ENCODE data around the gene NQO1.
"Not testable (repeated sequence)": the region's sequence is repeated elsewhere in the genome, so short reads cannot be mapped to it uniquely, and the experiment has no call there.

Gene NQO1

DNA sequence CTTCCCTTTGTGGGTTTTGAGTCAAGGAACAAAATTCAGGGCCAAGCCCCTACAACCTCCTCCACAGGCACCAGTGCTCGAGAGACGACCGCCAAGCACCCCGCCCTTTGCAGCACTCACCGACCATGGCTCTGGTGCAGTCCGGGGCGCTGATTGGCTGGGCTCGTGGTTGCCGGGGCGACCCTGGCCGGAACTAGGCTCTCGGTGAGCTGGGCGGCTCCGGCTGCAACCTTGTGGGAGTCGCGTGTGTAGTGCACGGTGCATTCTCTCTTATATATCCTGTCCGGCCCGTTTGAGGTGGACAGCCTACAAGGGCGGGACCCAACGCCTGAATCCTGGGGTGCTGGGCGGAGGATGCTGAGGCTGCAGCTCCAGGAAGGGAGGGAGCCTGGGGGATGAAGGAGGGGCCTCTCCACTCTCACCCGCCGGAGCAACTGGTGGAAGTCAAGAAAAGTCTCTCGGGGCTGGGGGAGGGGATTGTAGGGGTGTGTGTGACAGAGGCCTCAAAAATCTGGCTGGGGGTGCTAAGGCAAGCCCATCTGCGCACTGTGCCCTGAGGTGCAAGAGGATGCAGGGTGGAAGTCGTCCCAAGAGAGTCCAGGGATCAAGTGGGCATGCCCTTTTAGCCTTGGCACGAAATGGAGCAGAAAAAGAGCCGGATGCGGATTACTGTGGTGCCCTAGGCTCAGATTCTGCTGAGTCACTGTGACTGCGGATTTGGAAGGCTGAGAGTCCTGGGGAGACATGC lies at the start of gene NQO1:
NQO1 (minus strand) TSS at position 248 of the 748 bp plus-strand sequence; CDS start at position 127, 121 bp downstream.
- peak; percentile 93 for DNase-seq

DNA sequence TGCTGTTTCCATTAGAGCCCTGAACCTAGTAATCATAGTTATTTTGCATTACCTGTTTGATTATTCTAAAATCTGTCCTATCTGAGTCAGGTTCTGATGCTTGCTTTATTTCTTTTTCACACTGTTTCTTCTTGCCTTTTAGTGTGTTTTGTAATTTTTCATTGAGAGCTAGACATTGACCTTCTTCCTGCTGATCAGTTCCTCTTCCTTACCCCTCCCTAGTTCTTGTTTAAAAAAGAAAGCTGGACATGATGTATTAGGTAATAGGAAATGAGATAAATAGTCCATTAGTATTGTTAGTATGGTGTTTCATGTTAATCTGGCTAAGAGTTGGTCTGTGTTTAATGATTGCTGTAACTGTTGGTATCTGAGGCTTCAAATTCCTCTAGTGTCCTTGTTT lies 49.2 kb upstream of the NQO1 start:
- DNase-seq, result no peak

DNA sequence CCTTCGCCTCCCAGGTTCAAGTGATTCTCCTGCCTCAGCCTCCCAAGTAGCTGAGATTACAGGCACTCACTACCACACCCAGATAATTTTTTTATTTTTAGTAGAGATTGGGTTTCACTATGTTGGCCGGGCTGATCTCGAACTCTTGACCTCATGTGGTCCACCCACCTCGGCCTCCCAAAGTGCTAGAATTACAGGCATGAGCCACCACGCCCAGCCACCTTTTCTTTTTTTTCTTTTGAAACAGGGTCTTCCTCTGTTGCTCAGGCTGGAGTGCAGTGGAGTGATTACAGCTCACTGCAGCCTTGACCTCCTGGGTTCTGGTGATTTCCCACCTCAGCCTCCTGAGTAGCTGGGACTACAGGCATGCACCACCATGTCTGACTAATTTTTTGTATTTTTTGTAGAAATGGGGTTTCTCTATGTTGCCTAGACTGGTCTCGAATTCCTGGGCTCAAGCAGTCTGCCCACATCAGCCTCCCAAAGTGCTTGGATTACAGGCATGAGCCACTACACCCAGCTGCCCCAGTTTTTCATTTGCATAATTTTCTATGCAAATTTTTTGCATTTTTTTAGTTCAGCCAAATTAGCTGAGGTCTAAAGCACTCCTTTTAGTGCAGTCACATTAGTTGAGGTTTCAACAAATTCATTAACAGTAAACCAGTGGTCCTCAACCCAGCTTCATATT lies 47.0 kb upstream of the NQO1 start:
- DNase-seq, result no peak

DNA sequence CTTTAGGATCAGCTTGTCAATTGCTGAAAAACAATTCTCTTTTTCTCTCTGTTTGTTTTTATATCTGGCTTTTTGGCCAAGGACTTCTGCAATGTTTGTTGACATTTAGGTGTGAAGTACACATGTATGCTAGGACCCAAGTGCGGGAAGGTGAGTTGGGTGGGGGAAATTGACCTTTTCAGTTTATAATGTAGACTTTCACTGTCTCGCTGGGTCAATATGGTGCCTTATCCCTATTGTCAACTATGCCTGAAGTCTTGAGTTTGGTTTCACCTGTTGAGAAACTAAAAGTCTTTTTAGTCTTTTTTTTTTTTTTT lies 45.2 kb upstream of the NQO1 start:
- no peak for DNase-seq

DNA sequence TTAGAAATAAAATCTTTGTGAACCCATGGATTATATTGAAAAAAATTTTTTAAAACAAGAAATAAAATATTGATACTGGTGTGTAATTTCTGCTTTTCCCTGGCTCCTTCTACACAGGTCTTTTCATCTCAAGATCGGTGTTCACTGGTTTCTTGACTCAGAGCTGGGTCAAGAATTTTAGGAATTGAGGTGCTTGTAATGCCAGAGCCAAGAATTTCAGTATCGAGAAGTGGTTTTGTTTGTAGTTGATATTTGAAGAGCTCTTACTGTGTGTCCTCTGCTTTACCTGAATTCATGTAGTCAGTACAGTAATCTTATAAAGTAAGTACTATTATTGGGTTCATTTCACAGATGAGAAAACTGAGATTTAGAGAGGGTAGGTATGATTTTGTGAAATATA lies 43.0 kb upstream of the NQO1 start:
- no peak for DNase-seq

DNA sequence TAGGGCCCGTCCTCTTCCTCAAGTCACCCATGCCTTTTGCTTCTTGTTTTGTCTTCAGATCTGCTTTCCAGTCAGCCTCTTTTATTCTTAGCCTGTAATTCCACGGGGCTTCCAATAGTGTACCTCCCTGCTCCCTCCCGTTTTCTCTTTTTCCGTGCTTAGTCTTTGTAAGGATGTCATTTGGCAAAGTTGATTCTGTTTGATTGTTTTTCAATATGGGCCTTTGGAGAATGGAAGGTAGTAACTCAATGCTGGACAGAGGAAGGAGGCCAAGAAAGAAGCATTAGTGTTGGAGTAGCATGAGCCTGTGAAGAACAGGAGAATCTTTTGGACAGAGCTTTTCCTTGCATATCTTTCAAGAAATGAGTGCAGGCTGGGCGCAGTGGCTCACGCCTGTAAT lies 42.3 kb upstream of the NQO1 start:
- DNase-seq, result peak; percentile 53

DNA sequence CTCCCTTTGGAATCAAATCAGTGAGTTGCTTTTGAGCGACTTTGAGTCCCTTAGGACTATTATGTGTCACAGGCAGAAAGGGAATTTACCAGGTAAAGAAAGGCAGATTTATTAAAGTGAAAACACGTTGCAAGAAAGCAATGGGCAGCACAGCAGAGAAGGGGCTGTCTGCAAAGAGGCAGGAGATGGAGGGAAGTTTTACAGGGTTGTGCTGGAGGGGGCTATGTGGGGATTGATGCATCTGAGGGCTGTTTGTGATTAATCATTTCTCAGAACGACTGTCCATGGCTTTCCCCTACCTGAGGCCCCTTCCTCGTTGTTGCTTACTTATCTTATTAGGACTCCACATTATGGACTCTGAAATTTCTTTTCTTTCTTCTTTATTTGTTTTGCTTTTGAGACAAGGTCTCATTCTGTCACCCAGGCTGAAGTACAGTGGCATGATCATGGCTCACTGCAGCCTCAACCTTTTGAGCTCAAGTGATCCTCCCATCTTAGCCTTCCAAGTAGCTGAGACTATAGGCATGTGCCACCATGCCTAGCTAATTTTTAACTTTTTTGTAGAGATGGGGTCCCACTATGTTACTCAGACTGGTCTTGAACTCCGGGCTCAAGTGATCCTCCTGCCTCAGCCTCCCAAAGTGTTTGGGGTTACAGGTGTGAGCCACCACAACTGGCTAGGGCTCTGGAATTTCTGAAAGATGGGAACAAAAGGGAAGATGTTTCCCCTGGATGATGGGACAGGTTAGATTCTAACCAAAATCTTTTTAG lies 41.3 kb upstream of the NQO1 start:
- no peak for DNase-seq

DNA sequence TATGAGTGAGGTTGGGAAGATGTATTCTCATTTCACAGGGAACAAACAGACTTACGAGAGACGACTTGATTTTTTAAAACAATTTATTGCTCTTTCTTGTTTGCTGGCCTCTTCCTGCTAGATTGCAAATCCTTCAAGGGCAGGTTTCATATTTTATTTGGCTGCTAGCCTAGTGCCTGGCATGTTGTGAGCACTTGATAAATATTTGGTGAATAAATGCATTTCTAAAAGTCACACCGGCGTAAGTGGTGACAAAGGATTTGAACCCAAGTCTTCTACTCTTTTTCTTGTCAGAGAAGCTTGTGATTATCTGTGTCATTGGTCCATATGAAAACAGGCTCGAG lies 37.2 kb upstream of the NQO1 start:
- DNase-seq, result no peak

DNA sequence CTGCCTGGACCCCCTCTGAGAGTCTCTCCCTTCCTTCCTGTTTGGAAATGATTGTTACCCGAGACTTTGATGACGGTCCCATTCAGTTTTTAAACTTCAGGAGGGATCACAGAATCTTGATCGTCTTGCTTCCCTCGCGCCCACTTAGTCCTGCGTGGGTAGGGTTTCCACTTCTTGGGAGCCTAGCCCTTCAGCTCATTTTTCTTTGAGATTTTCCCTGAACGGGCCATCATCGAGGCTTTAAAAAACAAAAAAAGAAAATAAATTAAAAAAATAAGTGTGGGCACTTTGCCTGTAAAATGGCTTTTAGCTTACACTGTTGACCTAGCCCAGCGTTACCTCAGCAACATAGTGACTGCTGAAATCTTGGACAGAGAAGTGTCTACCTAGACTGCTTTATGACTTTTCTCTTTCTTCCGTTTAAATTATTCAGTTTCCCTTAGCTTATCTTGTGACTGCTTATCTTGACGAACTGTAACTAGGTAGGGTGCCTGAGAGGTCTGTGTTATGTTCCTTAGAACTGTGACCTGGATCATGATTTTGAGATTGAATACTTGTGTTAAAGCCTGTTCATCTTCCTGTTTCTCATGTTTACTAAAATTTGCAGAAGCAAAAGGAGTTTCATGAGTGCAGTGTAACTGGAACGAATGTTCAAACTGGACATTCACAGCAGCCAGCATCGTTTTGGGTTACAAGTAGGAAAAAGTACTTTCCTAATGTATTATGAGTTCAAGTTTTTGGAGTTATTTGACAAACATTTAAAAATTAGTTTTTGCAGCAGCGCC lies 36.6 kb upstream of the NQO1 start:
- no peak for DNase-seq

DNA sequence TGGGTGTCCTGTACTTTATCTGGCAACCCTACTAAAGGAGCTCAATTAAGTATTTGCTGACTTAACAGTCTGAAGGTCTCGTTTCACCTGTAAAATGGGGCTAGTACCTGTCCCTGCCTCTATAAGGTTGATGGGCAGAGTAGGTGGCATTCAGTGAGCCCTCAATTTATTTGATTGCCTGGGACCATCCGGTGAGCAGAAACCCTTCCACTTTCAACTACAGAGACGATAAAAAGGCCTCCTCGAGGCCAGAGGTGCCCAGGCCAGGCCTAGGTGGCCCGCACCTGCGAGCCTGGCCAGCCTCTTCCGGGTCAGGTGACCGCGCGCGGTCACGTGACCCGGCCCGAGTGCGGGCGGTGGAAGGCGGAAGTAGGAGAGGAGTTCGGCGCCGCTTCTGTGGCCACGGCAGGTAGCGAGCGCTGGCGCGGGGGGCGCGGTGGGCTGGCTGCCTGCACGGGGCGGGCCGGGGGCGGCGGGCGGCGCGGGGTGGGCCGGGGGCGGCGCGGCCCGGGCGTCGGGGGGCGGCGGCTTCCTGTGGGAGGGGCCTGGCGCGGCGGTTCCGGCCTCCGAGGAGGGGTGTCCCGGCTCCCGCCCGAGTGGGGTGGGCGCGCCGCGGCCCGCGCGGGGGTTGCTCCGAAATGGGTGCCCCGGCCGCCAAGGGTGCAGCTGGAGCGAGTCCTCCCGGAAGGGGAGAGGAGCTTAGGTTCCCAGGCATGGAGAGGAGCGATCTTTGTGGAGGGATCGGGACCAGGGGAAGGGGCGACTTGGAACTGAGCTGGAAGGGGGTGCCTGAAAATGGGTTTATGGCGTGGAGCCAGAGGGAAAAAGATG lies 35.8 kb upstream of the NQO1 start, which contains the start of gene WWP2:
WWP2 (plus strand) TSS at position 350 of the 831 bp plus-strand sequence. CDS start 24,679 bp downstream, outside the sequence.
- DNase-seq, result peak; percentile 88

DNA sequence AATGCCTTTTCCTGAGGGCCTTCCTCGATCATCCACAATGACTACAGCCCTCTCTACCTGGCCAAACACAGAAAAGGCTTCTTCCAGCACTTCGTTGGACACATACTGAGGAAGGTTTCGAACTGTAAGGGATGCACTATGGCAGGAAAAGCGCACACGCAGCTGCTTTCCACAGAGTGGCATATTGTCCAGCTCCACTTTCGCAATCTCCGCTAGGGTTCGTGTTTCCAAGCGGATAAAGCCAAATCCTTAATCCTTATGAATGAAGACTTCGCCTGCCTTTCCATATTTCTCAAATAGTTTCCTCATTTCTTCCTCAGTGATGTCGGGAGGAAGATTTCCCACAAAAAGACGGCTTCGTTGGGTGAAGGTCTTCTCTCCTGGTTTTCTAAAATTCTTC lies 31.0 kb upstream of the NQO1 start:
- DNase-seq, result not testable (repeated sequence)

DNA sequence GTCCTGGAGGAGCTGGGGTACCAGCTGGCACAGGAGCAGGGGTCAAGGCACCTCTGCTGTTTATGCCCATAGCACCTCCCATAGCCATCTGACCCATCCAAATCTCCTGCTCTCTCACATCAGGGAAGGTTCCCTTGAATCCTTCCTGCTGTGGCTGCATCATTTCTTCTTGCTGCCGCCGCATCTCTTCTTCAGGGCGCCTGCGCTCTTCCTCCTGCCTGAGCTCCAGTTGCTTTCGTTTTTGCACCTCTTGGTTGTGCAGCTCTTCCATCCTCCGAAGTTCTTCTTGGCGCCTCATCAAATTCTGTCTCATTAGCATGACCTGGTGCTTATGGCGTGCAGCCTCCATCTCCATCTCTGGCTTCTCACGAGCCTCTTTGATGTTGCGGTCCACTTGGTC lies 30.3 kb upstream of the NQO1 start:
- no peak for DNase-seq

DNA sequence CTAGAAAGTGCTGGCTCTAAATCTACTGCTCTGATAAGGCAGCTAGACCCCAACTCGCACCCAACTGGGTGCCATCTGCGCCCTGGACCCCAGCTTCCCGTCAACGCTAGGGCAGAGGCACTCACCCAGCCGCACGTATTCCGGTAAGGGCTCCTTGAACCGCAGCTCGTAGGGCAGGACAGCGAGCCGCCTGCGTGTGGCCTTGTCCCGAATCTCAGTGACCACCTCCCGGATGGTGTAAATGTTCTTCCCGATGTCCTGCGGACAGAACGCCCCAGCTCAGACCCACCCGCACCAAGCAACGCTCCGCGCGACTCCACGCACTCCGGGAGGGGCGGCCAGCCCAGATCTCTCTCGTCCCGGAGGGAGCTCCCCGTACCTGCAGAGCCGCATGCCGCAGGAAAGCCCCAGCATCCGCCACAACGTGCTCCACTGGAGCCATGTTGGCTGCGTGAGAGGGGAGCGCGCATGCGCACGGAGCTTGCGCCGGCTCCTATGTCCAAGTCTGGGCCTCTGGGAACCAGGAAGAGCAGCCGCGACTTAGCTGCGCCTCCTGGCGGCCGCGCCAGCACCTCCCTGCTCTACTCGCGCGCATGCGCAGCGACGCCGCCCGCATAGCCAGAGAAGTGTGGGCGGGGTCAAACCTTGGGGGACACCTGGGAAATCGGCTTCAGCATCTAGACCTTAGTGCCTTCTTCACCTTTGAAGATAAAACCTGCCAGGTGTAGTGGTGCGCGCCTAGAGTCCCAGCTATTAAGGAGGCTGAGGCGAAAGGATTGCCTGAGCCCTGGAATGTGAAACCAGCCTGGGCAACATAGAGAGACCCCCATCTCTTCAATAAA lies 28.3 kb upstream of the NQO1 start, which contains the start of gene NOB1:
NOB1 (minus strand) TSS at position 458 of the 842 bp plus-strand sequence; CDS start at position 442, 16 bp downstream.
- peak; percentile 97 for DNase-seq

DNA sequence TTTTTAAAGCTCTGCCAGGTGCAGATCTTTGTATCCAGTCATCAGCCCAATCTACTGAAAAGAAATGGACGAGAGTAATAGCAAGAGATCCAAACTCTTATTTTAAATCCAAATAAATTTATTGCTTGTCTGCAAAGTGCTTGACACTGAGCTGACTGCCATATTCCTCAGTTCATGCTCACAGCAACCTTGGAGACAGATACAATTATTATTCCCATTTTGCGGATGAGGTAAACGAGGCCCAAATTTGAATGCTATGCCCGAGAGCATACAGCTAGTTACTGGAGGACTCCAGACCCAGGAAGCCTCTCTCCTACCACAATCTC lies 27.7 kb upstream of the NQO1 start:
- no peak for DNase-seq

DNA sequence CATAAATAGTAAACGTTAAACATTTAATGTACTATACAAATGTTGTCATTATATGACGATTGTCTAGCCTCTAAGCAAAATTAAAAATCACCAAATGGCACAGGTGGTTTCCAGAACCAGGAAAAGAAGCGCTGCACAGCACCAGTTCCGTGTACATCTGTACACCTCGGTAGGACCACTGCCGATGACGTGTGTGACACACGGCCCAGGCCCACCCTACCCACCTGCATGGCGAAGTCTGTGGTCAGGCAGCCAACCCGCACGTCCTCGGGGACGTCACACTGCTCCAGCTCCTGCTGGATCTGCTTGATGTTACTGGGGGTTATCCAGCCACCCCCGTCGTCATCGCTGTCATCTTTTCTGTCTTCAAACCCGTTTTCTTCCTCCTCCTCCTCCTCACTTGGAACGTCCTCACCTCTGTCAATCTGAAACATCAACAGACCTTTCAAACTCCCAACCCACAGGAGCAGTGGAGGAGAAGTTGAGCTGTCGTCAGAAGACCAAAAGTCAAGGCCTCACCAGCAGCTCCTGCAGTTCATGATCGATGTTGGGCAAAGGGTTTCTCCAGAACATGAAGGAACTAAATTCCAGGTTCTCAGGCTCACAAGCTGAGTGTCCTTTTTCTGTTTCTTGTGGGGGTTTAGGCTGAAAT lies 22.5 kb upstream of the NQO1 start:
- DNase-seq, result no peak

DNA sequence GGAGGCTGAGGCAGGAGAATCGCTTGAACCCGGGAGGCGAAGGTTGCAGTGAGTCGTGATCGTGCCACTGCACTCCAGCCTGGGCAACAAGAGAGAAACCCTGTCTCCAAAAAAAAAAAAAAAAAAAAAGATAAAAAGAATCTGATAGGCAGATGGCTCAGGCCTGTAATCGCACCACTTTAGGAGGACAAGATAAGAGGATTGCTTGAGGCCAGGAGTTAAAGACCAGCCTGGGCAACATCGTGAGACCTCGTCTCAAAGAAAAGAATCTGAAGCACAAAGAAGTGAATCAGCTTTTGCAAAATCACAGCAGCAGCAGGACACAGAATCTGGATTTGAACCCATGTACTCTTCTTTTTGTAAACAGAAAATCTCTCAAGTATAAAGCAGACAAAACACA lies 20.8 kb upstream of the NQO1 start:
- no peak for DNase-seq

DNA sequence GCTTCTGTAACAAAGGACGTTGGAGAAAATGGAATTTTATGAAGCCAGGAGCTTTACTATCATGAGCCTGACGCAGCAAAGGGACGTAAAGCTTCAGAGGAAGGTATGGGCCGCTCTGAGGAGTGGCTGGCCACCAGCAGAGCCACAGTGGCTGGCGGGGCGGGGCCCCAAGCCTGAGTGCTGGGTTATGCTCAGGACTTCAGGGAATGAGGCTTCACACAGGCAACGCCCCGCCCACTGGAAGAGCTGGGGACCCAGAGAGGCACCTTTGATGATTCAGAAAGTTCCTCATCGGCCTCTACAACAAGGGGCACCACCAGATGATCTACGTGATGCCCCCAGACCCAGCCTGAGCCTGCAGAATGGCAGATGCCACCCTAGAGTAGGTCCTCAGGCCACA lies 19.6 kb upstream of the NQO1 start:
- no peak for DNase-seq

DNA sequence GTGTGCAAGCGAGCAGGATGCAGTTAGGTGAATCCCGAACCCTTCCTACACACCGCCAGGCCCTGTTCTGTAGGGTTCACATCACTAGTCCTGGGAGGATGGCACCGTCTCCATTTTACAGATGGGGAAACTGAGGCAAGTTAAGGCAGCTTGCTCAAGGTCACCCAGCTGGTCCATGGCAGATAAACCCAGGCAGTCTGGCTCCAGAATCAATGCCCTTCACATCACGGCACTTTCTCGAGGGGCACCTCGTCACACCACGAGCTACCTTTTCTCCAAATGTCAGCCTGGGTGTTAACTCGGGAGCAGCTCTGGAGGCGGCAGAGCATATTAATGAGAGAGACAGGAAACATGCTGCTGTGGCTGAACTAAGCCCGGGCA lies 18.9 kb upstream of the NQO1 start:
- DNase-seq, result no peak

DNA sequence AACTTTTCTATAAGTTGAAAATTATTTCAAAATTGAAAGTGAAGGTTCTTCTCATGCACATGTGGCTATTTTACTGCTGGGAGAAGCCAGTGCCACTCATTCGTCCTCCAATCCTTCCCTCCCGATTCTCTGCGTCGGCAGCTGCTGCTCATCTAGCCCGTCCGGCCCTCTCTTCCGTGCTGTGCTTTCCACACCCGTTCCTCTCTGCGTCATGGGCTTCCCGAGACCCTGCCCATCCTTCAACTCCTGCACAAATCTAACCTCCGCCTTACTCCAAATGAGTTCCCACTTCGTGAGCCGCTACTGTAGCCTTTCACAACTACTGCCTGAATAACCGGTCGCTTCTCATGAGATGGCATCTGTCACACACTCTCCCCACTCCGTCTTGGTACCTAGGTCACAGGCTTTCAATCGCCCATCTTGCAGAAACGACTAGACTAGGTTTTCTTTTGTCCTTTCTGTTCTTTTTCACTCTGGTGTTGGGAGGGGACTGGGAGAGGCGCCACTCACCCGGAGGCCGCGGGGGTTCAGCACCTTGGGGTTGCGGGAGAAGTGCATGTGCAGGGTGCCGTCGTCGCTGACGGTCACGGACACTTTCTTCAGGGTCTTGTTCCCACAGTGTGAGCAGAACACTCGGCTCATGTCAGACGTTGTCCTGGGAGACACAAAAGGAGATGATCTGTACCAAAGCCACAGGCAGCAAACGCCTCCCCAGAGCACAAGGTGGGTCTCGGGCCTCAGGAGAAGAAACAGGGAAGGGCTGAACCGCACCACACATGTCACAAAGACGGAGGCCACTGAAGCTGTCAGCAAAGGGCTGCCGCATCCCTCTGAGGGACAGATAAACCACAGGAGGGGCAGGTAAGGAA lies 18.2 kb upstream of the NQO1 start:
- DNase-seq, result no peak
